Panc1 (cell line): ENCODE results near the gene POLR1C. TPM values are rescaled to one million over a fixed set of nuclear protein-coding genes. Genes with fewer than 3 reads are reported as not detected.

Source experiments
- ATAC-seq: fragments of 200-7000 bp; cut with Tn5 transposase; 2 replicates; pipeline ENCODE4 v1.9.1; 2020; ENCODE audit warnings: mild to moderate bottlenecking, moderate library complexity
- BruUV-seq: library from RNA; stranded (reverse); fragments of 400-500 nt; replicated peaks from 2 replicates; lab custom pipeline; 2021; lab: Mats Ljungman, UMichigan
- CTCF ChIA-PET: fragments of 300-600 bp; sonication (Branson Sonifier 250); formaldehyde crosslinking; loops from one replicate; lab custom pipeline; 2022; ENCODE audit warnings: antibody characterized with exemption; lab: Charles Lee
- POLR2A ChIA-PET: fragments of 300-600 bp; sonication (Branson Sonifier 250); formaldehyde crosslinking; loops from one replicate; lab custom pipeline; 2022; ENCODE audit warnings: antibody characterized with exemption; lab: Charles Lee
- DNase-seq: peaks from one replicate; pipeline ENCODE4 v3.0.0-alpha.2; 2010; ENCODE audit warnings: low read depth, low spot score
- H3K27ac ChIP-seq: 2 replicates; pipeline ENCODE4 v1.5.1; 2011; ENCODE audit warnings: mild to moderate bottlenecking, low read length, inconsistent platforms
- H3K27me3 ChIP-seq: fragments of 200-500 bp; sonication (Bioruptor generic); 2 replicates; pipeline ENCODE4 v1.6.0; 2014; ENCODE audit warnings: low read length, inconsistent platforms; ENCODE audit not compliant: control insufficient read depth, insufficient read depth
- H3K36me3 ChIP-seq: fragments of 200-500 bp; sonication (Bioruptor generic); 2 replicates; pipeline ENCODE4 v1.5.1; 2014; ENCODE audit warnings: inconsistent platforms, mild to moderate bottlenecking, low read length, moderate library complexity; ENCODE audit not compliant: control insufficient read depth, insufficient read depth
- H3K4me1 ChIP-seq: 2 replicates; pipeline ENCODE4 v1.5.1; 2011; ENCODE audit warnings: inconsistent platforms, mild to moderate bottlenecking, low read length, moderate library complexity; ENCODE audit not compliant: control insufficient read depth, insufficient read depth
- H3K4me3 ChIP-seq, 2 experiments: 2 replicates each; pipeline ENCODE4 v1.5.1; 2011 to 2012; ENCODE audit warnings: low read depth in 2 of 2, low read length in 2 of 2, mild to moderate bottlenecking in 2 of 2, inconsistent platforms in 1 of 2, moderate library complexity in 1 of 2
- H3K9me3 ChIP-seq: fragments of 200-500 bp; sonication (Bioruptor generic); 2 replicates; pipeline ENCODE4 v1.5.1; 2014; ENCODE audit warnings: low read depth, mild to moderate bottlenecking, inconsistent platforms, low read length, moderate library complexity; ENCODE audit not compliant: control insufficient read depth, insufficient read depth
- CTCF ChIP-seq: fragments of 450-650 bp; IDR thresholded peaks from 2 replicates; pipeline ENCODE4 v1.5.1; 2017; ENCODE audit warnings: mild to moderate bottlenecking
- POLR2AphosphoS5 ChIP-seq: IDR thresholded peaks from 2 replicates; pipeline ENCODE4 v1.6.1; 2012; ENCODE audit warnings: mild to moderate bottlenecking, low read depth, low read length, moderate library complexity
- REST ChIP-seq, 2 experiments: IDR thresholded peaks; 2 replicates each; pipeline ENCODE4 v1.6.1; 2011 to 2012; ENCODE audit warnings: low read depth in 2 of 2, control low read depth in 1 of 2, low read length in 1 of 2, mild to moderate bottlenecking in 1 of 2, moderate library complexity in 1 of 2; ENCODE audit not compliant: insufficient read depth in 1 of 2
- SIN3A ChIP-seq: IDR thresholded peaks from 2 replicates; pipeline ENCODE4 v1.6.1; 2012; ENCODE audit warnings: low read depth, mild to moderate bottlenecking, low read length, moderate library complexity, borderline replicate concordance; ENCODE audit not compliant: insufficient read depth
- TCF7L2 ChIP-seq: IDR thresholded peaks from 2 replicates; pipeline ENCODE4 v1.6.1; 2011; ENCODE audit warnings: mild to moderate bottlenecking, low read depth, low read length, inconsistent platforms
- in situ Hi-C: cut with HindIII; loops from 2 replicates; pipeline ENCODE4 v1.10.0; 2016; ENCODE audit warnings: low sequenced_read_pairs, low pct_unique_long_range_greater_than_20kb
- intact Hi-C: fragments of 100-400 bp; cut with micrococcal nuclease; formaldehyde crosslinking; loops from one replicate; pipeline ENCODE4 v1.10.0; 2022; ENCODE audit not compliant: unreplicated experiment
- total RNA-seq: library from RNA; stranded (reverse); gene quantifications from one replicate; pipeline ENCODE4 v1.2.1, GENCODE V29; 2021; ENCODE audit not compliant: unreplicated experiment

The POLR1C gene
- total RNA-seq, 1 experiment from 2014 or later = 65.1 TPM

- BruUV-seq = no TSS peak
- no peak overlapping the region for H3K27ac ChIP-seq
- CTCF ChIA-PET = interaction anchor here (0.6 kb wide), 1 partner anchor 35 kb away, joined by 5 read pairs; no protein-coding TSS in a partner anchor
- TF ChIP-seq SIN3A = no peak
- no peak for TF ChIP-seq REST (IDR thresholded peaks at IDR 0.05; ENCODE audit: insufficient read depth in 1 of 2, low read depth in 2 of 2, low read length in 1 of 2)
- no peak for TF ChIP-seq TCF7L2
- no peak for TF ChIP-seq POLR2AphosphoS5
- TF ChIP-seq CTCF = no peak
- no peak overlapping the region for H3K4me3 ChIP-seq
- no peak for ATAC-seq
- intact Hi-C loops = no loop called here
- H3K9me3 ChIP-seq = no peaks in the 10 kb centered on the region
- in situ Hi-C loops = no loop called here
- DNase-seq = no peak
- H3K36me3 ChIP-seq = no peaks in the 10 kb centered on the region
- no peaks in the 10 kb centered on the region for H3K4me1 ChIP-seq
- no peaks in the 10 kb centered on the region for H3K27me3 ChIP-seq
- POLR2A ChIA-PET = no interaction called here
These were observed 46.9 kb upstream of the POLR1C start for GRCh38 chr6:43469947-43470346.

DNA sequence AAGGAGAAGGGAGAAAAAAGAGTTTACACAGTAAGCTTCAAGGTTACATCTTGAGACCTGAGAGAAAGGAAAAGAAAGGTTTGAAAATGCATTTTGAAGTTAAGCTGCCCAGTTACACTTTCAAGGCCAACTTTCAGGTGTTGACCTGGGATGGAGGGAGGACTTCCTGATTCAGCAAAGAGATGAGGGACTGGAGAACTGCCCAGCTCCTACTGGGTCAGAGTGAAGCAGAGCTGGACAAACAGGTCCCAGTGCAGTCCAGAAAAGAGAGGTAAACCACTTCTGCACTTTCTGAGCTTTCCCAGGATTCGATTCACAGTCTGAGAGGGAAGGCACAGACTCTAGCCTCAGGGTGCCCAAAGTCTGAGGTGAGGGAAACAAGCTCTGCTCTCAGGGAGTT lies 45.5 kb upstream of the POLR1C start:
- intact Hi-C loops = no loop called here
- H3K4me3 ChIP-seq = no peak overlapping the region
- ATAC-seq = no peak
- H3K27ac ChIP-seq = no peak overlapping the region
- TF ChIP-seq CTCF (no peak), REST (IDR thresholded peaks at IDR 0.05; ENCODE audit: insufficient read depth in 1 of 2, low read depth in 2 of 2, low read length in 1 of 2) (no peak), SIN3A (no peak), POLR2AphosphoS5 (no peak), TCF7L2 (no peak)
- CTCF ChIA-PET = no interaction called here
- no peaks in the 10 kb centered on the region for H3K27me3 ChIP-seq
- H3K4me1 ChIP-seq = no peaks in the 10 kb centered on the region
- DNase-seq = no peak
- in situ Hi-C loops = no loop called here
- POLR2A ChIA-PET = interaction anchor here (0.7 kb wide), 1 partner anchor 510 kb away, joined by 16 read pairs; no protein-coding TSS in a partner anchor
- H3K9me3 ChIP-seq = no peaks in the 10 kb centered on the region
- BruUV-seq = no TSS peak
- no peaks in the 10 kb centered on the region for H3K36me3 ChIP-seq
